Testis (tissue), 3 donors: ENCODE results near the gene OR6A2. TPM values are rescaled to one million over a fixed set of nuclear protein-coding genes. Genes with fewer than 3 reads are reported as not detected.

Source experiments
- DNase-seq: peaks from one replicate; pipeline ENCODE4 v3.0.0-alpha.2; 2019
- H3K27ac ChIP-seq, 2 donors: fragments of 200-600 bp; sonication (generic); one replicate each; pipeline ENCODE4 v1.5.1; 2019
- H3K27me3 ChIP-seq: fragments of 200-600 bp; sonication (generic); one replicate; pipeline ENCODE4 v1.5.1; 2019
- H3K36me3 ChIP-seq: fragments of 200-600 bp; sonication (generic); one replicate; pipeline ENCODE4 v1.5.1; 2017; ENCODE audit warnings: low read depth; ENCODE audit errors: missing control alignments
- H3K4me1 ChIP-seq: fragments of 200-600 bp; sonication (generic); one replicate; pipeline ENCODE4 v1.5.1; 2019
- H3K4me3 ChIP-seq, 2 donors: fragments of 200-600 bp; sonication (generic); one replicate each; pipeline ENCODE4 v1.5.1; 2017 to 2019
- H3K9me3 ChIP-seq: fragments of 200-600 bp; sonication (generic); one replicate; pipeline ENCODE4 v1.5.1; 2017
- POLR2A ChIP-seq: fragments of 450-650 bp; IDR thresholded peaks from one replicate; pipeline ENCODE4 v1.6.1; 2017; ENCODE audit warnings: antibody characterized with exemption, mild to moderate bottlenecking, moderate library complexity
- WGBS, 2 donors: methylation state at CpG; one replicate each; pipeline ENCODE4 v1.1.5; 2018; 5-methylcytosine and 5-hydroxymethylcytosine counted together
- intact Hi-C: fragments of 100-400 bp; cut with DNase I; formaldehyde crosslinking; loops from one replicate; pipeline ENCODE4 v1.15.1; 2023; ENCODE audit warnings: low total_unique reads
- polyA plus RNA-seq: library from polyadenylated mRNA; stranded (reverse); fragments of 350-450 nt; fragmentation: Illumina TruSeq; extraction: RNeasy Lipid Tissue Mini Kit (QIAGEN cat#74804); gene quantifications from one replicate; pipeline ENCODE4 v1.2.3, GENCODE V29; 2014; ENCODE audit warnings: low read depth, low replicate concordance; ENCODE audit not compliant: insufficient read depth
- total RNA-seq, 2 donors: library from RNA; depleted of rRNA; stranded (reverse); fragments of >200 nt; gene quantifications; one replicate each; pipeline ENCODE4 v1.2.3, GENCODE V29; 2016
- TF ChIP-seq, protein P1 (sequence below), 3 experiments: fragments of 450-650 bp in 2 of 3; fragments of 200-600 bp in 1 of 3; sonication (generic) in 1 of 3; IDR thresholded peaks; one replicate each; pipeline ENCODE4 v1.5.1; 2016 to 2019; ENCODE audit warnings: antibody characterized with exemption in 3 of 3, mild to moderate bottlenecking in 2 of 3, moderate library complexity in 1 of 3

Gene OR6A2
- total and polyA plus RNA-seq, 3 donors from 2014 or later = 2.2 to 2.6 TPM; not detected in 1

DNA sequence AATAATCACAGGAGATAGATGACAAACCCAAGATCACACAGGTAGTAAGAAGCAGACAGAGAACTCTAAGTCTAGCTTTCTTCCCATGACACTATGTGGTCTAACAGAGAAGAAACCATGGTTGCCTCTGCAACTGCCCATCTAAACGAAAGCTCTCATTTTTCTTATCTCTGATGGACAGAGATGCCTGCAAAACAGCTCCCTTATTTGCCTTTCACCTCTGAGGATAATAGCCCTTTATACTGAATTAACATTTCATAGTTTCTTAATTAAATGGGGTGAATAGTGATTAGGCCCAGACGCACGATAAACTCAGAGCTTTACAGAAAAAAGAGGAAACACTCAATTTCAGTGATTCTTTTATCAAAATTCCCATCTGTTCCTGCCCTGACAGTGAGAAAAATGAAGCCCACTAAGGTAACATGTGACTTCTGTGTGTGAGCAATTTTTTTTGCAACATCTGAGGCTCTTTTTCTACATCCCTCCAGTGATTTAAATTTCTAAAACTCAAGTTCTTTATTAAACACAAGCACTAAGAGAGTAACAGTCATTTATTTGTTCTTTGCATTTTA, 52.3 kb downstream of the OR6A2 start:
- no peaks in the 10 kb centered on the region for H3K27me3 ChIP-seq
- H3K36me3 ChIP-seq = no peaks in the 10 kb centered on the region
- WGBS, 2 donors = 86 to 90% methylated on average over 3 of the region's 3 CpGs
- no peaks in the 10 kb centered on the region for H3K9me3 ChIP-seq
- H3K4me3 ChIP-seq = no peak overlapping the region
- no peaks in the 10 kb centered on the region for H3K4me1 ChIP-seq
- no peak for DNase-seq
- intact Hi-C loops = no loop called here
- TF ChIP-seq, protein P1, sequence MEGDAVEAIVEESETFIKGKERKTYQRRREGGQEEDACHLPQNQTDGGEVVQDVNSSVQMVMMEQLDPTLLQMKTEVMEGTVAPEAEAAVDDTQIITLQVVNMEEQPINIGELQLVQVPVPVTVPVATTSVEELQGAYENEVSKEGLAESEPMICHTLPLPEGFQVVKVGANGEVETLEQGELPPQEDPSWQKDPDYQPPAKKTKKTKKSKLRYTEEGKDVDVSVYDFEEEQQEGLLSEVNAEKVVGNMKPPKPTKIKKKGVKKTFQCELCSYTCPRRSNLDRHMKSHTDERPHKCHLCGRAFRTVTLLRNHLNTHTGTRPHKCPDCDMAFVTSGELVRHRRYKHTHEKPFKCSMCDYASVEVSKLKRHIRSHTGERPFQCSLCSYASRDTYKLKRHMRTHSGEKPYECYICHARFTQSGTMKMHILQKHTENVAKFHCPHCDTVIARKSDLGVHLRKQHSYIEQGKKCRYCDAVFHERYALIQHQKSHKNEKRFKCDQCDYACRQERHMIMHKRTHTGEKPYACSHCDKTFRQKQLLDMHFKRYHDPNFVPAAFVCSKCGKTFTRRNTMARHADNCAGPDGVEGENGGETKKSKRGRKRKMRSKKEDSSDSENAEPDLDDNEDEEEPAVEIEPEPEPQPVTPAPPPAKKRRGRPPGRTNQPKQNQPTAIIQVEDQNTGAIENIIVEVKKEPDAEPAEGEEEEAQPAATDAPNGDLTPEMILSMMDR (IDR thresholded peaks at IDR 0.05) = no peak
- no peak for TF ChIP-seq POLR2A
- no peak overlapping the region for H3K27ac ChIP-seq

DNA sequence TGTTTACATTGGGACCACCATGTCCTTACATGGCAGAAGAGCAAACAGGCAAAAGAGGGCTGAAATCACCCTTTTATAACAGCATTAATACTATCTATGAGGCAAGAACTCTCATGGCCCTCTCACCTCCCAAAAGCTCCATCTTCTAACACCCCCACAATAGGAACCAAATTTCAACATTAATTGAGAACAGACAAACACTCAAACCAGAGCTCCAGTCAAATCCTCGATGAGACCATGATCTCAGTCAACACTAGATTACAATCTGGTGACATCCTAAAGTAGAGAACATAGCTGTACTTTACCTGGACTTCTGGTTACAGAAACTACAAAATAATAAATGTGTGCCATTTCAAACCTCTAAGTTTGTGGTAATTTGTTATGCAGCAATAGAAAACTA, 52.9 kb downstream of the OR6A2 start:
- no peaks in the 10 kb centered on the region for H3K9me3 ChIP-seq
- H3K36me3 ChIP-seq = no peaks in the 10 kb centered on the region
- H3K4me1 ChIP-seq = no peaks in the 10 kb centered on the region
- no peak for DNase-seq
- H3K27me3 ChIP-seq = no peaks in the 10 kb centered on the region
- no peak for TF ChIP-seq POLR2A
- TF ChIP-seq, protein P1 (IDR thresholded peaks at IDR 0.05) = no peak
- no peak overlapping the region for H3K4me3 ChIP-seq
- WGBS, 2 donors = 86 to 97% methylated on average over 1 of the region's 1 CpG
- peak overlapping the region in 1 of 2 donors; percentile 24 for H3K27ac ChIP-seq
- intact Hi-C loops = no loop called here

GRCh38 chr11:6746086-6746618, 53.3 kb downstream of the OR6A2 start:
- Histone ChIP-seq H3K27ac (peak overlapping the region in 1 of 2 donors; percentile 24), H3K9me3 (no peaks in the 10 kb centered on the region), H3K4me1 (no peaks in the 10 kb centered on the region), H3K27me3 (no peaks in the 10 kb centered on the region), H3K36me3 (no peaks in the 10 kb centered on the region), H3K4me3 (no peak overlapping the region)
- intact Hi-C loops = no loop called here
- WGBS, 2 donors = 53 to 59% methylated on average over 5 of the region's 5 CpGs
- TF ChIP-seq, protein P1 (IDR thresholded peaks at IDR 0.05) = no peak
- no peak for TF ChIP-seq POLR2A
- DNase-seq = no peak

GRCh38 chr11:6745465-6746015, 53.9 kb downstream of the OR6A2 start:
- no peaks in the 10 kb centered on the region for H3K36me3 ChIP-seq
- no peaks in the 10 kb centered on the region for H3K4me1 ChIP-seq
- no peak overlapping the region for H3K4me3 ChIP-seq
- no peak overlapping the region for H3K27ac ChIP-seq
- WGBS, 2 donors = 28 to 39% methylated on average over 2 of the region's 2 CpGs
- TF ChIP-seq, protein P1 (IDR thresholded peaks at IDR 0.05) = no peak
- TF ChIP-seq POLR2A = no peak
- intact Hi-C loops = no loop called here
- no peaks in the 10 kb centered on the region for H3K27me3 ChIP-seq
- no peak for DNase-seq
- no peaks in the 10 kb centered on the region for H3K9me3 ChIP-seq

- no peaks in the 10 kb centered on the region for H3K4me1 ChIP-seq
- H3K27ac ChIP-seq = no peak overlapping the region
- no peak overlapping the region for H3K4me3 ChIP-seq
- no peak for DNase-seq
- no peaks in the 10 kb centered on the region for H3K9me3 ChIP-seq
- intact Hi-C loops = no loop called here
- 62 to 74% methylated on average over 3 to 4 of the region's 4 CpGs for WGBS, 2 donors
- TF ChIP-seq, protein P1 (IDR thresholded peaks at IDR 0.05) = no peak
- no peak for TF ChIP-seq POLR2A
- no peaks in the 10 kb centered on the region for H3K36me3 ChIP-seq
- H3K27me3 ChIP-seq = no peaks in the 10 kb centered on the region
Measured at GRCh38 chr11:6745018-6745417, 54.5 kb downstream of the OR6A2 start.
